Right ventricle myocardium superior (tissue), 1 donor: ENCODE measurements around the gene PAPPA. TPM values are rescaled to one million over a fixed set of nuclear protein-coding genes. Genes with fewer than 3 reads are reported as not detected.

Source experiments
- ATAC-seq: fragments of 200-7000 bp; cut with Tn5 transposase; one replicate; pipeline ENCODE4 v1.9.1; 2020; ENCODE audit warnings: mild to moderate bottlenecking; ENCODE audit not compliant: poor library complexity
- DNase-seq: peaks from one replicate; pipeline ENCODE4 v3.0.0-alpha.2; 2020
- intact Hi-C: fragments of 100-400 bp; cut with DNase I; formaldehyde crosslinking; loops from one replicate; pipeline ENCODE4 v1.11.2; 2022
- total RNA-seq: library from RNA; stranded (reverse); fragmentation: NEBNext Ultra II Directional; extraction: Animal tissue kit (Norgen Biotek cat#: 25700); gene quantifications from one replicate; pipeline ENCODE4 v1.2.1, GENCODE V29; 2021
- donor health status: DM: no; HTN: yes; CAD: no; lungs with severe emphysema.

Gene PAPPA
- total RNA-seq, 1 donor from 2014 or later, result 1.2 TPM

DNA sequence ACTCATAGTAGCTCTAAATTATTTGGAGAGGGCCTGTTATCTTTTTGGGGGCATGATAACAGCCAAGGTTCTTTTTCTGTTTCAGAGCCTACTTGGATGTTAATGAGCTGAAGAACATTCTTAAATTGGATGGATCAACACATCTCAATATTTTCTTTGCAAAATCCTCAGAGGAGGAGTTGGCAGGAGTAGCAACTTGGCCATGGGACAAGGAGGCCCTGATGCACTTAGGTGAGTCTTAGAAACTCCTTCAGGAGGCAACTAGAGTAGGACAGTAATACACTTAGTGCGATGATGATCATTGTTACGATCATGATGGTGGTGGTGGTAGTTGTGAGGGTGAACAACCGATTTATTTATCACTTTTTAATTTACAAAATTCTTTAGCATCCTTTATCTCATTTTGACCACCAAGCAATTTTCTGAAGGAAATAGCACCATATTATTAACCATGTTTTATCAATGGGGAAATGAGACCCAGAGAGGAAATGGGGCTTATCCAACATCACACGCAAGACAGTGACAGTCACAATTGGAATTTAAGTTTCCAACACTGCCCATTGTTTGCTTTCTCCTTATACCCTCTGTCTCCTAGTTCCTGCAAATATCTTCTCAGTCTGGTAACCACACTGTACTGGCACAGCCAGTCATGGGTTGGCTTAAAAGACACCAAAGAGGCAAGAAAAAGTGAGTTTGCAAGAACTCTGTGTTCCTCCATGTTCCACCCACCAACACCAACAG lies 54.0 kb downstream of the PAPPA start:
- ATAC-seq, result no peak
- DNase-seq, result no peak
- intact Hi-C loops, result no loop called here

DNA sequence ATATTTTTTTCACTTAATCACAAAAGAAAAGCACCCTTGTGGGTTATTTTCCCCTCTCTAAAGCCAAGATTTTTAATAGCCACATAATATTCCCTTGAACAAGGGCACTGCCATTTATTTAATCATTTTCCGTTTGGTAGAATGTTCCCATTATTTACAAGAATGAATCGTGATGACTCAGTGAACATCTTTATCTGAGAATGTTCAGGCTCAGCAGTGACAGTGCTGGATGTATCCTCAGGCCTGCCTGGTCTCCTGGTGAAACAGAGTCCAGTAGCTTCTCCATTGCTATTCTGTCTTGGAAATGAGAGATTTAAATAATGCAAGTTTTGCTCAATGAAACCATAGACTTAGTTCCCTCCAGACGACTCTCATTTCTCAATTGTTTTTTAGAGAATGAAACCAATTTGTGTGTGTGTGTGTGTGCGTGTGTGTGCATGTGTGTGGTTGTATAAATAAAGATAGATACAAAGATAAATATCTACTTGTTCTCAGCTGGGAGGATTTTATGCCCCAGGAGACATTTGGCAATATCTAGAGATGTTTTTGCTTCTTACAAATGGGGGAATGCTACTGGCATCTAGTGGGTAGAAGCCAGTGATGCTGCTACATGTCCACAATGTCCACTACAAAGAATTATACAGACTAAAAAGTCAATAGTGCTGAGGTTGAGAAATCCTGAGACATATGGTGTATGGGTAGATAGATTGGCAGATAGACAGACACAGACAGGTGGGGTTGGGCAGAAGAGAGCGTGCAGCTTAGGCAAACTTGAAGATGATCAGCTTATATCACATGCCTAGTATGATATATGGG lies 55.0 kb downstream of the PAPPA start:
- DNase-seq, result no peak
- no peak for ATAC-seq
- intact Hi-C loops, result no loop called here

DNA sequence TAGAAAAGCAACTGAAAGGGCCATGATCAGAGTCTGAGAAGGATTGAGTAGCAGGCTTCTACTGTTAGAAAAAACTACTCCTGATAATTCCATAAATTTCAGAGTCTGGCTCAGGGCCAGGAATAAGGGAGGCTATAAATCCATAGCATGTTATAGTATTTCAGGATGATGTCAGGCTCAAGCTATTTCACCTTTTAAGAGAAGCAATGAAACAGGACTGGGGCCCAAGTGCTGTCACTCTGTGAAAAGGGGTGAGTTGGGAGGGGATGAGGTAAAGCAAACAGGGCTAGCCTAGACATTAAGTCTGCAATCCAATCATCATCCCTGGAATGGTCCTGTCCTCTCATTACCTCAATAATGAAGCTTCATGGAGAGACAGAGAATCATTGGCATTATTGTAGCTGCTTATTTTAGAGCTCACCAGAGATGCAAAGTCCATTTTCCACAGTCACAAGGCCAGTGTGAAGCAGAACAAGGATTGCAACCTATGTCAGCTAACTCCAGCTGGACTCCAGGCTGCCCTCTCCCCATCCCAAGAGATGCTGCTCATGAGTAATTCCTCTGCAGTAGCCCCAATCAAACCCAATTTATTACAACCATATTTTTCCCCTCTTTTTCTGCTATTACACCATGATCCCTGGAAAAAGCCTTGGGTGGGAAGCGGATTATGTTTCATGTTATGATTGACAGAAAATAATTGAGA lies 56.0 kb downstream of the PAPPA start:
- intact Hi-C loops, result no loop called here
- DNase-seq (no peak), ATAC-seq (no peak)

DNA sequence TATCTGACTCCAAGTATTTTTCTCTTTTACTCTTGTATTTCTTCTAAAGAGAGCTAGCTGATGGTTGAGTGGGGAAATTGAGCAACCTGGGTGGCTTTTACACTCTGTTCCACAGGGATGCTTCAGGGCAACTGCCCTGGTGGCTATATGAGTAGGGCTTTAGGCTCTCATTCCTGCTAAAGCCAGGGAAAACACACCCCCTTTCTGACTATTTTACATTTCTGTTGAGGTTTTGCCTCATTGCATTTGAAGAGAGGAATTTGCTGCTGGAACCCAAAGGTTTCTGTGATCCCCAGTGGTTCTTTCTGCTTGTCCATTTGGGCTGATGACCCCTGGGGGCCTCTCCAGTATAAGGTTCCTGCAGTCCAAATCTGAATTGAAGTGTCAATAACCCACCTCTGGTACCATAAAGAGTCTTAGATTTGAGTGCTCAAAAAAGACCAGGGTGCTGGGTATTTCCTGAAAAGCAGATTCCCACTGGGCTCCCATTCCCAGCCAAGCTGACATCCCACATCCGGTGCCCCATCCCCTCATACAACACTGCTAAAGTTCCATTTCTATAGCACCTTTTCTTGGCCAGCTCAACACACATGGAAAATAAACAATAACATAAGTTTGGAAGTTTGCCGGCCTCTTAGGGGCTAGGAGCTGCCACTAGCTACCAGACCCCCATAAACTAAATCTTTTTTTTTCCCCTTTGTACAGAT lies 59.5 kb downstream of the PAPPA start:
- ATAC-seq (no peak), DNase-seq (no peak)
- intact Hi-C loops, result no loop called here

DNA sequence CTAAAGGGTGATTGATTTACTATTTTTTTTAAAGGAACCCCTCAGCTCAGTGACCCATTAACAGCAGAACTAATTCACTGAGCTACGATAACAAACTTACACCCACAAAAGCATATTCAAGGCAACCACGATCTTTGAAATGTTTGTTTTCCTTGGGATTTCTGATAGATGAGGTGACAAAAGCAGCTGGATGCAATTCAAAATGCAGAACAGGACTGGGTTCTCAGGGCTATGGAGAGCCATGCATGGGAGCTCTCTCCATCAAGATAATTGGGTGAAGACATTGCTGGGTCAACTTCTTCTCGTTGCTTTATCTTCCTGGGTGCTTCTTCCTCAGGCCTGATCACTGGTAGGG lies 60.1 kb downstream of the PAPPA start:
- intact Hi-C loops, result no loop called here
- ATAC-seq (no peak), DNase-seq (no peak)

DNA sequence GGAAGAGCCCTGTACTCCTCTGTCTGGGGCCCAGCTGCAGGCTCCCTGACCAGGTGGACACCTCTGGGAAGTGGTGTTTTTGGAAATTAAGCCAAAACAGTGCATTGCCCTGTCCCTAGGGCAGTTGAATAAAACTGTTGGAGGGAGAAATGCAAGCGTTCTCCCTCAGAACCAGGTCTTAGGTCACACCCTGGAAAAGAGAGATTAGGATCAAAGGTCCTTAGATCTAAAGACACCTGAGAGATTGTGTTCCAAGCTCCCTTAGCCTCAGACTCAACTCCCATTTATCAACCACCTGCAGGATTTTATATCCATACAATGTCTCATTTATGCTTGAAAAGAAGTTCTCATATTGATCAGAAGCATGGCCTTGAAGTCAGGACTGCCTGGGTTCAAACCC lies 64.8 kb downstream of the PAPPA start:
- intact Hi-C loops, result no loop called here
- ATAC-seq (no peak), DNase-seq (no peak)

DNA sequence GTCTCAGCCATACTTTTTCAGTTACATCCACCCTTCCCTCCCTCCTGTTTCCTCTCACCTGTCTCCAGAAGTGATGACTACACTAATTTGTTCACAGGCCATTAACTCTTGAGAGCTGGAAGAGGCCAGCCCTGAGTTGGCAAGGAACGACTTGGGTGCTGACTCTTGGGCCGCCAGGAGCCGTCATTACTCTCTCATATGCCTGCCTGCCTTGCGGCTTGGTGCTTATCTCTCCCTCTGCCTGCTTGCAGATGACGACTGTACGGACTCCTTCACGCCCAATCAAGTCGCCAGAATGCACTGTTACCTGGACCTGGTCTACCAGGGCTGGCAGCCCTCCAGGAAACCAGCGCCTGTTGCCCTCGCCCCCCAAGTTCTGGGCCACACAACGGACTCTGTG lies 66.1 kb downstream of the PAPPA start:
- ATAC-seq, result peak; percentile 82
- intact Hi-C loops, result no loop called here
- no peak for DNase-seq

DNA sequence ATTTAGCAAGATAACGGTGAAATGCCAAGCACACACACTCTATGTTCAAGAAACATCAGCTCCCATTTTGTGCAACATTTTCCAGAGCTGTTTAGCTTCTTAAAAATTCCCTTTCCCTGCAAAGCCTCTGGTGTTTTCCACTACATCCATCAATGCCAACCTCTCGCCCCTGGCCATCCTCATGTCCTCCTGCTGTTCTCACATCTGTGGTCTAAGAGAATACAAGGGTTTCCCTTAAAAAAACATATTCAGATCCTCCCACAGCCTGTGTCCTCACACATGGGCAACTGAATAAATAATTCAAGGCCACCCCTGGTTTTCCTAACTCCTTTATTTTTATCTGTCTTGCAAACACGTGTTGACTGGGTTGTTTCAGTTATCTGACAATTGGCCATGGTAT lies 70.3 kb downstream of the PAPPA start:
- DNase-seq, result no peak
- intact Hi-C loops, result no loop called here
- ATAC-seq, result no peak

DNA sequence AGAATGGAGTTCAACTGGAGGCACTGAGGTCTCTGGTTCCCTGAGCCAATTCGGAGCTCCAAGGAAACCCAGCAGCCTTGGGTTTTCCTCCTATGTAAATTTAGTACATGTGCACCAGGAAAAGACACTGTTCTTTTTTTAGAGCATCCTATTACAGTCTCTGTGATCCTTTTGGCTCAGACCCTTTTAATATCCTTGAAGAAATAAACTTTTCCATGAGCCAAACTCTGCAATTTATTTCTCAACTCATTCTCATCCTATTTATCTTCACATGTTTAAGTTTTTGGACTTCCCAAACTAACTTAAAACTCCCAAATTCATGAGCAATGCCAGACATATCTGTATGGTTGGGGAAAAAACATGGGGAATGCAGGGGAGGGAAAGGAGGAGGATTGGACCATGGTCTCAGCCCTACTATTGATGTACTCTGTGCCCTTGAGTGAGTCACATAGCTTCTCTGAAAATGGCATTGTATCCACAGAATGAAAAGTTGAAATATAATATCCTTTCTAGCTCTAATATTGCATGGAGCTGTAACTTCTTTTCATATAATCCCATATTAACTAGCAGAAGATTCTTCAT lies 76.6 kb downstream of the PAPPA start:
- ATAC-seq, result no peak
- intact Hi-C loops, result no loop called here
- no peak for DNase-seq

DNA sequence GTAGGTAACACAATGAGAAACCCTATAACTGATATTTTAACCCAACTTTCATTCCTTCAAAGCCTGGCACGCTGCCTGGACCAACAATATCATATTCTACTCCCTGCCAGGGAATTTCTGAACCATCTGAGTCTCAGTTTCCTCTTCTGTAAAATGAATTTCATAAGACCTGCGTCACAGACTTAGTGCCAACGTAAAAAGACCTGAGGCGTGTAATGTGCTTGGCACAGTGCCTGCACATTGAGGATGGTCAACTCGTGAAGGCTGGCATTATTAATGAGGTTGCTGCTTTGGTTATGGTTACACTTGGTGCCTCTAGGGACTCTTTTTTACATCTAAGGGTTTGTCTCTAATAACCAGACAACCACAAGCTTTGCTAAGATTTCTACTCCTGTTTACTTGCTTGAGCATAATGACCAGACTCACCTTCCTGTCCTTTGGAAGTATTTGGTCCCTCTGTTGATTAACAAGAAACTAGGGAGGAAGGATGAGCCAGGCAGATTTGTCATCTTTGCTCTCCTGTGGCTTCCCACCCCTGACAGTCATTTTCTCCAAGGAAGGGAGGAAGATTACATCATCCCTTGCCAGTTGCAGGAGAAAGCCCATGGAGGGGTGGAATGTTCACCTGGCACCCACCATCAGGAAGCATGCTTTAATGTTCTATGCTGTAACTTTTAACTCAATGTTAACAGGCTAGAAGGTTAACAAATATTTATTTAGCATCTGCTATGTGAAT lies 79.0 kb downstream of the PAPPA start:
- intact Hi-C loops, result no loop called here
- ATAC-seq, result no peak
- DNase-seq, result no peak

DNA sequence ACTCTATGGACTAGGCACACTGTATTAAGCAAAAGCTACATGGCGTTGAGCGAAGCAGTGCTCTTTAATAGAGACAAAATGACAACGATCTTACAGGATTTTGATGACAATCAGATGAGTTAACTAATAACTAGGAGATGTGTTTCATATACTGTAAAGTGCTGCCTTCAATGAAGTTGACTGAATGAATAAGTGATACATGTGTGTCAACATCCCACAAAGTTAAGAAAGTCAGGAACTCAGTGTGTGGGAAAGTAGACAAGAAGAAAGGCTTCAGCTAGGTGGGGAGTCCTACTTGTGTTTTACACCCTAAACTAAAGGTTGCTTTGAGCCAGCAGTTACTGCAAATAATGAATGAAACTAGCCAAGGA lies 79.6 kb downstream of the PAPPA start:
- intact Hi-C loops, result no loop called here

DNA sequence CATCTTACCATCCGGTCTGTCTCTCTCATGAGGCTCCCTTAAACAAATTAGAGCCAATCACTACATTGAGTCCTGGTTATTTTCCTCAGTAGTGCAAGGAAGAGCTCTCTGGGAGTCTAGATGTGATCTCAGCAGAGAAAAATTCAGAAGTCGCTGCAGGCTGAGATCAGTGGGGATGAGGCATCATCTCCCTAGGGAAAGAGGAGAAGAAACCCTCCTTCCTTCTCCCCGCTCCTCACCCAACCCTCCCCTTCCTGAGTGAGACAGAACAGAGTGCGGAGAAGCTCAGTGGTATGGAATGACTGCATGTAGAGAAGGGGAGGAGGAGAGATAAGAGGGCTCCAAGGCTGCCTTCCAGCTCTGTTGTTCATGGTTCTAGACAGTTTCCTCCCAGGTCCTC lies 80.5 kb downstream of the PAPPA start:
- intact Hi-C loops, result no loop called here
- ATAC-seq (no peak), DNase-seq (no peak)

More for the DNA sequence above, 79.6 kb downstream of the PAPPA start:
- ATAC-seq (no peak), DNase-seq (no peak)

DNA sequence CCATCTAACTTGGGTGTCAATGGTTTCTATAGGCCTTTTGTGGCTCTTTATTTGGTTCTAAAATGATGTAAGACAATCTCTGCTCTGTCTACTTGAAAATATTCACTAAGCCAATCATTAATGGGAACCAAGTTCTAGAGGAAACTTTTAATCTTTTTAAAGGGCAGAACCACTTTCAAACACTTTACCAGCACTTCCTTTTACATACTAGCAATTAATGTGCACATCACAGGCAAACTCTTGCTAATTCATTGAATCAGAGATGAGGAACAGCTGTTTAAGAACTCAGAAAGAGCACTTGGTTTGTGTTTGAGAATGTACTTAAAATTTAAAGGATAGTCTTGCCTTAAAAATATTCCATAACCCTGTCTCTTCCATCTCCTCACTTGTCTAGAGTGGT lies 83.4 kb downstream of the PAPPA start:
- ATAC-seq (no peak), DNase-seq (no peak)
- intact Hi-C loops, result no loop called here

DNA sequence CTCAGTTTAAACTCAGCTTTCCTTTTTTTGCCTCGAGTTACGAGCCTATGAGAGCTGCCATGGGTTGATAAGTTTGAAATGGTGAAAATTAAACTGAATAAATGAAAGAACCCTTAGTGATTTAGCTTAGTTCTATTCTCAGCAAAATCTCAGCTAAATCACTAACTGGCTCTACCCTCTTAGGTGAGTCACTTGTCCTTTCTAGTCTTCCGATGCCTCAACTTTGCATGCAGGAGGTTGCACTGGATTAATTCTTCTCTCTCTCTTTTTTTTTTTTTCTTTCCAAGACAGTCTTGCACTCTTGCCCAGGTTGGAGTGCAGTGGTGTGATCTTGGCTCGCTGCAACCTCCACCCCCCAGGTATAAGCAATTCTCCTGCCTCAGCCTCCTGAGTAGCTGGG lies 83.9 kb downstream of the PAPPA start:
- intact Hi-C loops, result no loop called here
- ATAC-seq (no peak), DNase-seq (no peak)

DNA sequence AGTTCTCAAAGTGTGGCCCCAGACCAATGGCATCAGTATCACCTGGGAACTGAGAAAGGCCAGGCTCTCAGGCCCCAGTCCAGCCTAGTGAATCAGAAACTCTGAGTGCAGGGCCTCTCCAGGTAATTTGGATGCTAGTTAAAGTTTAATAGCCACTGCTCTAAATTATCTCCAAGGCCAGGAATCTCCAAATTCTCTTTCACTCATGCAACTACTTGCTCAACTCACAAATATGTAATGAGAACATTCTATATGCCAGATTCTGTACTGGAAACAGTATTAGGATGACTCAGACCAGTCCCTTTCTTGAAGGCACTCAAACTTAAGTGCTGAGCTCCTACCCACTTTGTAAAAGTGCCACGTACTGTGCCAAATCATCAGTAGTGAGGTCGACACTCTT lies 84.6 kb downstream of the PAPPA start:
- intact Hi-C loops, result no loop called here
- DNase-seq (no peak), ATAC-seq (no peak)

DNA sequence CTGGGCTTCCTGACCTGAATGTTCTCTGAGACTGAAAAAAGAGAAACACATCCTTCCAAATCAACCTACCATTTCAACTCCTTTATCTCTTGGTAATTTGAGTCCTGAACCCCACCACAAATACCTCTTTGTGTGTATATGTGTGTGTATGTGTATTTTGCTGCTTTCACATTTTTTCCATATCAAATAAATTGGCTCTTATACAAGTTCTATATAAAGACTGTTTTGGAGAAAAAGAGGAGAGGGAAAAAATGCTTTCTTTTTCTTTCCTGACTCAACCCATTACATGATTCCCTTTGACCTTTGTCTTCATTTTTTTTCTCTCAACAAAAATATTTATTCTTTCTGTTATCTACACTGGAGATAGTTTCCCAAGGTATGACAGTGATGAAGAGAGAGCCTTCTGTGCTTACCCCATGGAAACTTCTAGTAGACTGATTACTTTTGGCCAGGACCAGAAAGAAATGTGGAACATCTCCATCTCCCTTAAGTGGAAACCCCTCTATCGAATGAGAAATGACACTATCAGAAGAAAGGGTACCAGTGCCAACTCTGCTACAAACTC lies 85.3 kb downstream of the PAPPA start:
- DNase-seq (no peak), ATAC-seq (no peak)
- intact Hi-C loops, result no loop called here

DNA sequence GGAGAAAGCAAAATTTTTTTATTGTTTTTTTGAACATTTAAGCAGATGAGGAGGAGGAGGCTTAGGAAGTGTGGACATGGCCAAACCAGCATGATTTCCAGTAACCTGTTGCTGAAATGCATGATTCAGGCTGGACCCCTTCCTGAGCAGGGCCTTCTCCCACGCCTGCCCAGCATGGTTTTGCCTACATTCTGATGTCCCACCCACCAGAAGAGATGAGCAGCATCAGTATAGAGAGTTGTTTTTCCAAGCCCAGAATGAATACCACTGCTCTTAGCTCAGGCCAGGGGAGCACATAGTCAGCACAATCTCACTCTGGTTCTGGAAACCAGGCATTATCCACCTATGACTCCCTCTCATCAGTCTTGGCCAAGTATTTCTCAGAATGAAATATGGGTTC lies 90.1 kb downstream of the PAPPA start:
- intact Hi-C loops, result no loop called here
- ATAC-seq, result no peak
- no peak for DNase-seq

DNA sequence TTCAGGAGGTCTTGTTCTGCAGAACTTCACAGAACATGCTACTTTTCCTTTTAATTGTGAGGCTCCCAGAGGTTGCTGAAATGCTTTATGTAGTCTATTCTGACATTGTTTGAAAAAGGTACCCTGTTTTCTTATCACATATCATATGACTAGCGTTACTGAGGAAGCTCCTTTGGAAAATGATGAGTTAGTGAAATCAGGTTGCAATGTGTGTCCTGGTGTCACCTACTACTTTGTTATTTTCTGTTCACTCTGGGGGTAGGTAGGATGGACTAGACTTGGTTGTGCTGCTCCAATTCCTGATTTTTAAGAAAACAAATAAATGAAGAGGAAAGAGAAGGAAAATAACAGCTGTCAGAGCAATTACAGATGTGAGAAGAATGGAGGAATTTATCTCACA lies 93.7 kb downstream of the PAPPA start:
- DNase-seq (no peak), ATAC-seq (no peak)
- intact Hi-C loops, result no loop called here
